Measurements from ENCODE around the gene NHEJ1. TPM values are rescaled to one million over a fixed set of nuclear protein-coding genes. Genes with fewer than 3 reads are reported as not detected.
A peak's percentile ranks its signal among the peaks of the same experiment; 100 is the strongest.

NHEJ1 gene
- total RNA-seq, 2 experiments from 2014 or later: 22.4 to 26.3 TPM

GRCh38 chr2:219123356-219124135 is 37.1 kb downstream of the NHEJ1 start:
- ATAC-seq (no peak), DNase-seq (no peak)
- H3K27ac Mint-ChIP-seq: no peak overlapping the region
- TF ChIP-seq, protein P1, sequence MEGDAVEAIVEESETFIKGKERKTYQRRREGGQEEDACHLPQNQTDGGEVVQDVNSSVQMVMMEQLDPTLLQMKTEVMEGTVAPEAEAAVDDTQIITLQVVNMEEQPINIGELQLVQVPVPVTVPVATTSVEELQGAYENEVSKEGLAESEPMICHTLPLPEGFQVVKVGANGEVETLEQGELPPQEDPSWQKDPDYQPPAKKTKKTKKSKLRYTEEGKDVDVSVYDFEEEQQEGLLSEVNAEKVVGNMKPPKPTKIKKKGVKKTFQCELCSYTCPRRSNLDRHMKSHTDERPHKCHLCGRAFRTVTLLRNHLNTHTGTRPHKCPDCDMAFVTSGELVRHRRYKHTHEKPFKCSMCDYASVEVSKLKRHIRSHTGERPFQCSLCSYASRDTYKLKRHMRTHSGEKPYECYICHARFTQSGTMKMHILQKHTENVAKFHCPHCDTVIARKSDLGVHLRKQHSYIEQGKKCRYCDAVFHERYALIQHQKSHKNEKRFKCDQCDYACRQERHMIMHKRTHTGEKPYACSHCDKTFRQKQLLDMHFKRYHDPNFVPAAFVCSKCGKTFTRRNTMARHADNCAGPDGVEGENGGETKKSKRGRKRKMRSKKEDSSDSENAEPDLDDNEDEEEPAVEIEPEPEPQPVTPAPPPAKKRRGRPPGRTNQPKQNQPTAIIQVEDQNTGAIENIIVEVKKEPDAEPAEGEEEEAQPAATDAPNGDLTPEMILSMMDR (IDR thresholded peaks at IDR 0.05): no peak
- POLR2A ChIA-PET: interaction anchor here (0.5 to 0.7 kb wide), 2 partner anchors 32 to 205 kb away, joined by 3 read pairs; no protein-coding TSS in a partner anchor
- no peaks in the 10 kb centered on the region for H3K27me3 Mint-ChIP-seq
- CTCF ChIA-PET: interaction anchor here (0.7 to 19.0 kb wide), 12 partner anchors 10 to 143 kb away, joined by 3 to 431 read pairs (median 5); partner anchors contain the start of gene IHH
- intact Hi-C loops (cut with micrococcal nuclease): no loop called here
- no peak overlapping the region for H3K4me3 Mint-ChIP-seq
- H3K4me1 Mint-ChIP-seq (ENCODE audit: low read depth): peaks cover 23% of the 10 kb centered on the region
- H3K9me3 Mint-ChIP-seq: no peaks in the 10 kb centered on the region
- H3K36me3 Mint-ChIP-seq (ENCODE audit: low read depth): peaks cover 2% of the 10 kb centered on the region

- DNase-seq (no peak), ATAC-seq (no peak)
- TF ChIP-seq, protein P1 (IDR thresholded peaks at IDR 0.05): no peak
- H3K27me3 Mint-ChIP-seq: no peaks in the 10 kb centered on the region
- no peak overlapping the region for H3K27ac Mint-ChIP-seq
- no peaks in the 10 kb centered on the region for H3K9me3 Mint-ChIP-seq
- ChIA-PET CTCF (interaction anchor here (0.7 to 19.0 kb wide), 11 partner anchors 18 to 143 kb away, joined by 3 to 431 read pairs (median 4); partner anchors contain the start of gene IHH), POLR2A (interaction anchor here (0.6 to 0.7 kb wide), 4 partner anchors 14 to 373 kb away, joined by 3 read pairs; partner anchors contain the start of gene DNPEP)
- peaks cover 23% of the 10 kb centered on the region for H3K4me1 Mint-ChIP-seq (ENCODE audit: low read depth)
- intact Hi-C loops (cut with micrococcal nuclease): no loop called here
- H3K4me3 Mint-ChIP-seq: no peak overlapping the region
- peaks cover 2% of the 10 kb centered on the region for H3K36me3 Mint-ChIP-seq (ENCODE audit: low read depth)
Observed at GRCh38 chr2:219122202-219122980, 38.2 kb downstream of the NHEJ1 start.

DNA sequence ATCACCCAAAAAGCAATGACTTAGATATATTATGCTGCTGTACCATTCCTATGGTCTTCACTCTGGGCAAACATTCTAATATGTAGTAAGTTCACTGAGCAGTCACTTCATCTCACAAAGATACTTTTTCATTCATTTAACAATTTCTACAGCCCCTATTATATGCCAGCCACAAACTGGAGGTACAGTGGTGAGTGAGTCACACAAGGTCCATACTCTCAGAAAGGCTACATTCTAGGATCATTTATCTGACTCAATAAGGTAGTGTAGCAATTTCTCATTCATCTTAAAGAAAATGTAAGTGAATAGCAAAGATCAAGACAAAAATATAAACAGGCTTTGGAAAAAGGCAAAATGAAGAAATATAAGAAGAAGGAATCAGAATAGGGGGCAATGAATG is 40.5 kb downstream of the NHEJ1 start:
- ATAC-seq: no peak
- H3K4me1 Mint-ChIP-seq (ENCODE audit: low read depth): peaks cover 16% of the 10 kb centered on the region
- no peak overlapping the region for H3K4me3 Mint-ChIP-seq
- intact Hi-C loops (cut with micrococcal nuclease): no loop called here
- H3K36me3 Mint-ChIP-seq (ENCODE audit: low read depth): peaks cover 2% of the 10 kb centered on the region
- TF ChIP-seq, protein P1 (IDR thresholded peaks at IDR 0.05): no peak
- no peak overlapping the region for H3K27ac Mint-ChIP-seq
- DNase-seq: no peak
- CTCF ChIA-PET: interaction anchor here (0.6 to 19.0 kb wide), 35 partner anchors 10 to 341 kb away, joined by 3 to 431 read pairs (median 6); partner anchors contain the start of genes CFAP65 and IHH
- H3K27me3 Mint-ChIP-seq: no peaks in the 10 kb centered on the region
- H3K9me3 Mint-ChIP-seq: no peaks in the 10 kb centered on the region
- POLR2A ChIA-PET: no interaction called here

DNA sequence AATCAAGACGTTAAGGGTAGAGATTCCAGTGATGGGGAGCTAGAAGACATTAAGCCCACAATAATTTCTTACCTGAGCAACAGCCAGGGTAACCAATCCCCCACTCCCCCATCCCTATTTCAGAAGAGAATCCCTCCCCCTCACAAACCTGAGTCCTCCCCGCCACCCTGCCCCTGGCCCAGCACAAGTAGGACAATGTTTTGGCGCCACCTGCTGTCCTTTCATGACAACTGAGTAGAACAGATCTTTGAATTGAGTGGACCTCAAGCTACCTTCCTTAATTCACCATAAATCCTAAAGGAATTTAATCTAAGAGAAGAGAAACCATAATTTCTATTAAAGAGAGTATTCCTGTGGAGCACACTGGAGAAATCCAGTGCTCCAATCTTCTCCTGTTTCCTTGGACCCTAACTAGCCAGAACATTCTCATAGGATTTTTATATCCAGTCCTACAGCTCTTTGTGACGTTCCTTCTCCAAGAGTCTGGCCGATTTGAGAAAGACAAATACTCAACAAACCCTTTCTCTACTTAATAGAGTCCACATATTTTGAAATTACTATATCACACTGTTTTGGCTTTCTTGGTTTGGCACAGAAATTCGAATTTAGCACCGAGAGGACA is 41.1 kb downstream of the NHEJ1 start:
- no peak overlapping the region for H3K27ac Mint-ChIP-seq
- peak; percentile 80 for DNase-seq
- CTCF ChIA-PET: interaction anchor here (0.6 to 19.0 kb wide), 38 partner anchors 9 to 340 kb away, joined by 3 to 431 read pairs (median 6); partner anchors contain the start of genes CFAP65, CRYBA2 and IHH
- POLR2A ChIA-PET: no interaction called here
- peaks cover 11% of the 10 kb centered on the region for H3K4me1 Mint-ChIP-seq (ENCODE audit: low read depth)
- intact Hi-C loops (cut with micrococcal nuclease): loop anchor here (2.0 to 5.0 kb wide), 2 partner anchors 47 to 61 kb away; no protein-coding TSS in a partner anchor
- TF ChIP-seq, protein P1 (IDR thresholded peaks at IDR 0.05): peak; percentile 73
- peaks cover 2% of the 10 kb centered on the region for H3K36me3 Mint-ChIP-seq (ENCODE audit: low read depth)
- no peaks in the 10 kb centered on the region for H3K9me3 Mint-ChIP-seq
- H3K4me3 Mint-ChIP-seq: no peak overlapping the region
- peak; percentile 78 for ATAC-seq
- no peaks in the 10 kb centered on the region for H3K27me3 Mint-ChIP-seq

Measured in activated CD8-positive, alpha-beta T cell treated with anti-CD3 and anti-CD28 coated beads for 36 hours (primary cell).